MM.1S (cell line): ENCODE data around the gene EPHA6.

ENCODE experiments used
- CTCF ChIP-seq: fragments of 300-600 bp; sonication (generic); IDR thresholded peaks from 2 replicates; pipeline ENCODE4 v1.5.1; 2016; ENCODE audit warnings: antibody characterized with exemption, low read length, mixed read lengths
- EZH2 ChIP-seq: fragments of 300-600 bp; sonication (generic); optimal IDR thresholded peaks from 2 replicates; pipeline ENCODE3; 2017; ENCODE audit warnings: low read depth, mild to moderate bottlenecking, antibody characterized with exemption, low read length, mixed read lengths

- TF ChIP-seq CTCF (no peak), EZH2 (no peak)
Observed at GRCh38 chr3:97125902-97126499, 311.6 kb downstream of the EPHA6 start.
